Mammary epithelial cell (primary cell): ENCODE results near the gene ADGRL3.

Source experiments
- EZH2 ChIP-seq: IDR thresholded peaks from 2 replicates; pipeline ENCODE4 v1.6.1; 2012; ENCODE audit warnings: low read length, inconsistent platforms, borderline replicate concordance
- TF ChIP-seq, protein P1 (sequence below), 2 donors: IDR thresholded peaks in 1 of 2; conservative IDR thresholded peaks in 1 of 2; 2 replicates each; pipeline ENCODE4 v1.5.1; 2011 to 2012; ENCODE audit warnings: inconsistent platforms in 2 of 2, low read length in 2 of 2, mild to moderate bottlenecking in 2 of 2, control low read depth in 1 of 2, low read depth in 1 of 2; ENCODE audit not compliant: insufficient read depth in 1 of 2; ENCODE audit errors: extremely low read depth in 1 of 2

DNA sequence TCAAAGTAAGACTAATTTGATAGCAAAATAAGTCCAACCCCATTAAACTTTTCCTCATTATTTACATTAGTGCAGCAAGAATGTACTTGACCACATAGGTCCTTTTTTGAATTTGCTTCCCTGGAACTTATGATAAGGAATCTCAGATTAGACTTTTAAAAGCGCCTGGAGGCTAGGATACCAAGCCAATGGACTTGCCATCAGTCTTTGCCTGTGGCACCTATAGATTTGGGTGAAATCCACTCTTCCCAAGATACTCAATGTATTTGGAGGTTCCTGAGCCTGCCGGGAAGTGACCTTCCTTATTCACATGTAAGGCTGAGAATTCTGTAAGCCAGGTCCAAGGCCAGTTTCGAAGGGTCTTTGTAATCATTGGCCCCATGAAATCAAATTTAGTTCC, 553.6 kb downstream of the ADGRL3 start:
- TF ChIP-seq, protein P1, sequence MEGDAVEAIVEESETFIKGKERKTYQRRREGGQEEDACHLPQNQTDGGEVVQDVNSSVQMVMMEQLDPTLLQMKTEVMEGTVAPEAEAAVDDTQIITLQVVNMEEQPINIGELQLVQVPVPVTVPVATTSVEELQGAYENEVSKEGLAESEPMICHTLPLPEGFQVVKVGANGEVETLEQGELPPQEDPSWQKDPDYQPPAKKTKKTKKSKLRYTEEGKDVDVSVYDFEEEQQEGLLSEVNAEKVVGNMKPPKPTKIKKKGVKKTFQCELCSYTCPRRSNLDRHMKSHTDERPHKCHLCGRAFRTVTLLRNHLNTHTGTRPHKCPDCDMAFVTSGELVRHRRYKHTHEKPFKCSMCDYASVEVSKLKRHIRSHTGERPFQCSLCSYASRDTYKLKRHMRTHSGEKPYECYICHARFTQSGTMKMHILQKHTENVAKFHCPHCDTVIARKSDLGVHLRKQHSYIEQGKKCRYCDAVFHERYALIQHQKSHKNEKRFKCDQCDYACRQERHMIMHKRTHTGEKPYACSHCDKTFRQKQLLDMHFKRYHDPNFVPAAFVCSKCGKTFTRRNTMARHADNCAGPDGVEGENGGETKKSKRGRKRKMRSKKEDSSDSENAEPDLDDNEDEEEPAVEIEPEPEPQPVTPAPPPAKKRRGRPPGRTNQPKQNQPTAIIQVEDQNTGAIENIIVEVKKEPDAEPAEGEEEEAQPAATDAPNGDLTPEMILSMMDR (conservative IDR thresholded peaks at IDR 0.05 in 1 of 2, IDR thresholded peaks at IDR 0.05 in 1 of 2; ENCODE audit: extremely low read depth in 1 of 2, insufficient read depth in 1 of 2, low read depth in 1 of 2, low read length in 2 of 2) = no peak
- TF ChIP-seq EZH2 = no peak
